HFFc6 (cell line): ENCODE results near the gene LPAR1. TPM values are rescaled to one million over a fixed set of nuclear protein-coding genes. Genes with fewer than 3 reads are reported as not detected.

Experiments used
- DNase-seq: peaks from one replicate; pipeline ENCODE4 v3.0.0-alpha.2; 2018
- H3K27ac Mint-ChIP-seq: 2 replicates; pipeline ENCODE4 v1.8.0; 2020; ENCODE audit warnings: mild to moderate bottlenecking, mixed read lengths
- H3K27me3 Mint-ChIP-seq: 2 replicates; pipeline ENCODE4 v1.8.0; 2021; ENCODE audit warnings: mild to moderate bottlenecking, moderate library complexity, mixed read lengths; ENCODE audit not compliant: insufficient read depth
- H3K36me3 Mint-ChIP-seq: 2 replicates; pipeline ENCODE4 v1.8.0; 2021; ENCODE audit warnings: low read depth, mixed read lengths
- H3K4me1 Mint-ChIP-seq: 2 replicates; pipeline ENCODE4 v1.8.0; 2020; ENCODE audit warnings: low read depth, mixed read lengths
- H3K4me3 Mint-ChIP-seq: 2 replicates; pipeline ENCODE4 v1.8.0; 2020; ENCODE audit warnings: mild to moderate bottlenecking, moderate library complexity, mixed read lengths
- H3K9me3 Mint-ChIP-seq: 2 replicates; pipeline ENCODE4 v1.8.0; 2020; ENCODE audit warnings: mild to moderate bottlenecking, mixed read lengths
- CTCF ChIP-seq: fragments of 200-600 bp; sonication (generic); IDR thresholded peaks from 2 replicates; pipeline ENCODE4 v1.5.0; 2021; ENCODE audit warnings: antibody characterized with exemption, mild to moderate bottlenecking
- total RNA-seq, 6 experiments: library from RNA; stranded (reverse); fragmentation: NEBNext Ultra II Directional; extraction: Animal tissue kit (Norgen Biotek cat#: 25700); gene quantifications; 2 replicates in 1 of 6; 3 replicates in 5 of 6; pipeline ENCODE4 v1.2.3, GENCODE V29; 2021

LPAR1 gene
- total RNA-seq, 6 experiments from 2014 or later = 70.6 to 148 (median 123) TPM

GRCh38 chr9:111034898-111035539 is 3.3 kb downstream of the LPAR1 start:
- no peaks in the 10 kb centered on the region; the same call in none of the 2 replicates for H3K27me3 Mint-ChIP-seq
- H3K27ac Mint-ChIP-seq = peak overlapping the region; percentile 76
- DNase-seq = no peak
- H3K36me3 Mint-ChIP-seq = peaks cover 35% of the 10 kb centered on the region
- no peak for TF ChIP-seq CTCF
- H3K4me3 Mint-ChIP-seq = peak overlapping the region; percentile 91
- H3K9me3 Mint-ChIP-seq = no peaks in the 10 kb centered on the region
- H3K4me1 Mint-ChIP-seq = peaks cover 67% of the 10 kb centered on the region

- no peak for DNase-seq
- Mint-ChIP-seq H3K27ac (peak overlapping the region; percentile 76), H3K27me3 (peaks cover 1% of the 10 kb centered on the region), H3K36me3 (peaks cover 38% of the 10 kb centered on the region), H3K9me3 (no peaks in the 10 kb centered on the region), H3K4me3 (peak overlapping the region; percentile 91), H3K4me1 (peaks cover 70% of the 10 kb centered on the region)
- TF ChIP-seq CTCF = no peak
These were observed 3.9 kb downstream of the LPAR1 start for GRCh38 chr9:111034170-111034897.

- no peaks in the 10 kb centered on the region for H3K9me3 Mint-ChIP-seq
- peaks cover 51% of the 10 kb centered on the region for H3K36me3 Mint-ChIP-seq
- DNase-seq = no peak
- TF ChIP-seq CTCF = no peak
- H3K27me3 Mint-ChIP-seq = peaks cover 3% of the 10 kb centered on the region
- H3K4me1 Mint-ChIP-seq = peaks cover 79% of the 10 kb centered on the region
- H3K4me3 Mint-ChIP-seq = no peak overlapping the region
- peak overlapping the region; percentile 19; the same call in 1 of the 2 replicates for H3K27ac Mint-ChIP-seq
These were observed 7.8 kb downstream of the LPAR1 start for GRCh38 chr9:111030492-111030891.

GRCh38 chr9:111029260-111029659 is 9.0 kb downstream of the LPAR1 start:
- H3K36me3 Mint-ChIP-seq = peaks cover 55% of the 10 kb centered on the region
- TF ChIP-seq CTCF = no peak
- peaks cover 7% of the 10 kb centered on the region; the same call in 1 of the 2 replicates for H3K9me3 Mint-ChIP-seq
- peaks cover 3% of the 10 kb centered on the region for H3K27me3 Mint-ChIP-seq
- no peak overlapping the region for H3K4me3 Mint-ChIP-seq
- no peak for DNase-seq
- H3K27ac Mint-ChIP-seq = peak overlapping the region; percentile 42; the same call in 1 of the 2 replicates
- peaks cover 67% of the 10 kb centered on the region for H3K4me1 Mint-ChIP-seq

GRCh38 chr9:111027798-111028197 is 10.5 kb downstream of the LPAR1 start:
- H3K4me3 Mint-ChIP-seq = peak overlapping the region; percentile 60
- peaks cover 66% of the 10 kb centered on the region for H3K36me3 Mint-ChIP-seq
- DNase-seq = no peak
- H3K27me3 Mint-ChIP-seq = peaks cover 3% of the 10 kb centered on the region
- peaks cover 7% of the 10 kb centered on the region; the same call in 1 of the 2 replicates for H3K9me3 Mint-ChIP-seq
- no peak for TF ChIP-seq CTCF
- H3K27ac Mint-ChIP-seq = peak overlapping the region; percentile 71
- peaks cover 67% of the 10 kb centered on the region for H3K4me1 Mint-ChIP-seq
